PC-3 (cell line): ENCODE data around the gene CORIN.

Experiments
- CTCF ChIP-seq: fragments of 300-600 bp; sonication (generic); conservative IDR thresholded peaks from 2 replicates; pipeline ENCODE4 v1.5.1; 2017; ENCODE audit warnings: antibody characterized with exemption, low read depth, mild to moderate bottlenecking, low read length
- EZH2 ChIP-seq: fragments of 300-600 bp; sonication (generic); IDR thresholded peaks from one replicate; pipeline ENCODE4 v1.6.1; 2017; ENCODE audit warnings: antibody characterized with exemption, mild to moderate bottlenecking, low read length; ENCODE audit not compliant: unreplicated experiment

- TF ChIP-seq CTCF: no peak
- TF ChIP-seq EZH2: no peak
Observed at GRCh38 chr4:47829438-47829837, 8.4 kb downstream of the CORIN start.
